Fibroblast of villous mesenchyme (primary cell): ENCODE results near the gene IL26. TPM values are rescaled to one million over a fixed set of nuclear protein-coding genes. Genes with fewer than 3 reads are reported as not detected.

Experiments used
- DNase-seq: peaks from one replicate; pipeline ENCODE4 v3.0.0-alpha.2; 2010; ENCODE audit warnings: low read depth
- H3K4me3 ChIP-seq: 2 replicates; pipeline ENCODE4 v1.5.1; 2011; ENCODE audit warnings: low read depth, mild to moderate bottlenecking, low read length
- CTCF ChIP-seq: IDR thresholded peaks from 2 replicates; pipeline ENCODE4 v1.5.1; 2012; ENCODE audit warnings: low read depth, mild to moderate bottlenecking, low read length; ENCODE audit not compliant: insufficient read depth
- total RNA-seq: library from RNA; depleted of rRNA; stranded (reverse); fragments of >200 nt; gene quantifications from 2 replicates; pipeline ENCODE4 v1.2.3, GENCODE V29; 2012

Gene IL26
- total RNA-seq, 1 donor: not detected

GRCh38 chr12:68154779-68155178 is 70.8 kb downstream of the IL26 start:
- H3K4me3 ChIP-seq: no peak overlapping the region
- DNase-seq: no peak
- no peak for TF ChIP-seq CTCF

Other genes starting within 250 kb of the IL26 start
- not detected in 2 replicates for gene IFNG-AS1, start 236.4 kb downstream of the IL26 start, total RNA-seq
- gene IFNG, start 66.1 kb downstream of the IL26 start, total RNA-seq: not detected in 2 replicates
- not detected in 2 replicates for gene IL22, start 27.8 kb upstream of the IL26 start, total RNA-seq
- 13.0 and 13.5 TPM in 2 replicates for gene MDM1, start 106.6 kb upstream of the IL26 start, total RNA-seq